B cell (primary cell): ENCODE results near the gene CISH.

ENCODE experiments used
- CTCF ChIP-seq: fragments of 200-600 bp; IDR thresholded peaks from one replicate; pipeline ENCODE4 v1.8.0; 2022; ENCODE audit warnings: antibody characterized with exemption, mild to moderate bottlenecking
- EZH2 ChIP-seq: IDR thresholded peaks from 2 replicates; pipeline ENCODE4 v1.6.1; 2012; ENCODE audit warnings: borderline replicate concordance, low read depth, mild to moderate bottlenecking, moderate library complexity, low read length; ENCODE audit not compliant: insufficient read depth, poor library complexity, severe bottlenecking

GRCh38 chr3:50584391-50584790 is 27.2 kb downstream of the CISH start:
- TF ChIP-seq EZH2 (no peak), CTCF (no peak)
